ENCODE measurements around the gene TNNC2. TPM values are rescaled to one million over a fixed set of nuclear protein-coding genes. Genes with fewer than 3 reads are reported as not detected.
"Not testable (repeated sequence)": the region's sequence is repeated elsewhere in the genome, so short reads cannot be mapped to it uniquely, and the experiment has no call there.

Gene TNNC2
- total and polyA plus RNA-seq, 2 of the 13 experiments (the other 11 are each of a cell fraction or from before 2014, with no cell fraction given) = 1.8 to 4.7 TPM

DNA sequence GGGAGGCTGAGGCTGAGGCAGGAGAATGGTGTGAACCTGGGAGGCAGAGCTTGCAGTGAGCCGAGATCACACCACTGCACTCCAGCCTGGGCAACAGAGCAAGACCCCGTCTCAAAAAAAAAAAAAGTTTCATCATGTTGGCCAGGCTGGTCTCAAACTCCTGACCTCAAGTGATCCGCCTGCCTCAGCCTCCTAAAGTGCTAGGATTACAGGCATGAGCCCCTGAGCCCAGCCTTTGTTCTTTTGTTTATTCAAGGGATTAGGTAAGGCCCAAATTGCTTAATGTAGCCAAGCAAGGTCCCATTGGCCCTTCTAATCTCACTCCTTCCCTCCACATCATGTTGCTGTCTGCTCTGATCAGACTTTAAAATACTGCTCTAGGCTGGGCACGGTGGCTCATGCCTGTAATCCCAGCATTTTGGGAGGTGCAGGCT lies 2.6 kb upstream of the TNNC2 start (continued):
- TF ChIP-seq ZNF629 (CRISPR knock-in tag; conservative IDR thresholded peaks at IDR 0.05) = peak; percentile 37; the same call in 1 of the 2 replicates
- TF ChIP-seq KMT2A (CRISPR knock-in tag; IDR thresholded peaks at IDR 0.05) = peak; percentile 26; the same call in 1 of the 2 replicates
- TF ChIP-seq, protein P1, sequence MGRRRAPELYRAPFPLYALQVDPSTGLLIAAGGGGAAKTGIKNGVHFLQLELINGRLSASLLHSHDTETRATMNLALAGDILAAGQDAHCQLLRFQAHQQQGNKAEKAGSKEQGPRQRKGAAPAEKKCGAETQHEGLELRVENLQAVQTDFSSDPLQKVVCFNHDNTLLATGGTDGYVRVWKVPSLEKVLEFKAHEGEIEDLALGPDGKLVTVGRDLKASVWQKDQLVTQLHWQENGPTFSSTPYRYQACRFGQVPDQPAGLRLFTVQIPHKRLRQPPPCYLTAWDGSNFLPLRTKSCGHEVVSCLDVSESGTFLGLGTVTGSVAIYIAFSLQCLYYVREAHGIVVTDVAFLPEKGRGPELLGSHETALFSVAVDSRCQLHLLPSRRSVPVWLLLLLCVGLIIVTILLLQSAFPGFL (CRISPR knock-in tag; IDR thresholded peaks at IDR 0.05) = 0 out of 2 replicates have a peak, but pooled peaks have one; percentile 10
- TF ChIP-seq, protein P2, sequence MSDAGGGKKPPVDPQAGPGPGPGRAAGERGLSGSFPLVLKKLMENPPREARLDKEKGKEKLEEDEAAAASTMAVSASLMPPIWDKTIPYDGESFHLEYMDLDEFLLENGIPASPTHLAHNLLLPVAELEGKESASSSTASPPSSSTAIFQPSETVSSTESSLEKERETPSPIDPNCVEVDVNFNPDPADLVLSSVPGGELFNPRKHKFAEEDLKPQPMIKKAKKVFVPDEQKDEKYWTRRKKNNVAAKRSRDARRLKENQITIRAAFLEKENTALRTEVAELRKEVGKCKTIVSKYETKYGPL (CRISPR knock-in tag; IDR thresholded peaks at IDR 0.05) = 0 out of 2 replicates have a peak, but pooled peaks have one; percentile 70
- TF ChIP-seq TBX2 (CRISPR knock-in tag; IDR thresholded peaks at IDR 0.05; ENCODE audit: borderline replicate concordance) = 0 out of 2 replicates have a peak, but pooled peaks have one; percentile 36
- TF ChIP-seq, protein P3, sequence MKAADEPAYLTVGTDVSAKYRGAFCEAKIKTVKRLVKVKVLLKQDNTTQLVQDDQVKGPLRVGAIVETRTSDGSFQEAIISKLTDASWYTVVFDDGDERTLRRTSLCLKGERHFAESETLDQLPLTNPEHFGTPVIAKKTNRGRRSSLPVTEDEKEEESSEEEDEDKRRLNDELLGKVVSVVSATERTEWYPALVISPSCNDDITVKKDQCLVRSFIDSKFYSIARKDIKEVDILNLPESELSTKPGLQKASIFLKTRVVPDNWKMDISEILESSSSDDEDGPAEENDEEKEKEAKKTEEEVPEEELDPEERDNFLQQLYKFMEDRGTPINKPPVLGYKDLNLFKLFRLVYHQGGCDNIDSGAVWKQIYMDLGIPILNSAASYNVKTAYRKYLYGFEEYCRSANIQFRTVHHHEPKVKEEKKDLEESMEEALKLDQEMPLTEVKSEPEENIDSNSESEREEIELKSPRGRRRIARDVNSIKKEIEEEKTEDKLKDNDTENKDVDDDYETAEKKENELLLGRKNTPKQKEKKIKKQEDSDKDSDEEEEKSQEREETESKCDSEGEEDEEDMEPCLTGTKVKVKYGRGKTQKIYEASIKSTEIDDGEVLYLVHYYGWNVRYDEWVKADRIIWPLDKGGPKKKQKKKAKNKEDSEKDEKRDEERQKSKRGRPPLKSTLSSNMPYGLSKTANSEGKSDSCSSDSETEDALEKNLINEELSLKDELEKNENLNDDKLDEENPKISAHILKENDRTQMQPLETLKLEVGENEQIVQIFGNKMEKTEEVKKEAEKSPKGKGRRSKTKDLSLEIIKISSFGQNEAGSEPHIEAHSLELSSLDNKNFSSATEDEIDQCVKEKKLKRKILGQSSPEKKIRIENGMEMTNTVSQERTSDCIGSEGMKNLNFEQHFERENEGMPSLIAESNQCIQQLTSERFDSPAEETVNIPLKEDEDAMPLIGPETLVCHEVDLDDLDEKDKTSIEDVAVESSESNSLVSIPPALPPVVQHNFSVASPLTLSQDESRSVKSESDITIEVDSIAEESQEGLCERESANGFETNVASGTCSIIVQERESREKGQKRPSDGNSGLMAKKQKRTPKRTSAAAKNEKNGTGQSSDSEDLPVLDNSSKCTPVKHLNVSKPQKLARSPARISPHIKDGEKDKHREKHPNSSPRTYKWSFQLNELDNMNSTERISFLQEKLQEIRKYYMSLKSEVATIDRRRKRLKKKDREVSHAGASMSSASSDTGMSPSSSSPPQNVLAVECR (CRISPR knock-in tag; IDR thresholded peaks at IDR 0.05; ENCODE audit: borderline replicate concordance) = 0 out of 2 replicates have a peak, but pooled peaks have one; percentile 50
- TF ChIP-seq ISL2 (CRISPR knock-in tag; IDR thresholded peaks at IDR 0.05) = peak; percentile 81; the same call in 1 of the 2 replicates
- TF ChIP-seq, protein P4, sequence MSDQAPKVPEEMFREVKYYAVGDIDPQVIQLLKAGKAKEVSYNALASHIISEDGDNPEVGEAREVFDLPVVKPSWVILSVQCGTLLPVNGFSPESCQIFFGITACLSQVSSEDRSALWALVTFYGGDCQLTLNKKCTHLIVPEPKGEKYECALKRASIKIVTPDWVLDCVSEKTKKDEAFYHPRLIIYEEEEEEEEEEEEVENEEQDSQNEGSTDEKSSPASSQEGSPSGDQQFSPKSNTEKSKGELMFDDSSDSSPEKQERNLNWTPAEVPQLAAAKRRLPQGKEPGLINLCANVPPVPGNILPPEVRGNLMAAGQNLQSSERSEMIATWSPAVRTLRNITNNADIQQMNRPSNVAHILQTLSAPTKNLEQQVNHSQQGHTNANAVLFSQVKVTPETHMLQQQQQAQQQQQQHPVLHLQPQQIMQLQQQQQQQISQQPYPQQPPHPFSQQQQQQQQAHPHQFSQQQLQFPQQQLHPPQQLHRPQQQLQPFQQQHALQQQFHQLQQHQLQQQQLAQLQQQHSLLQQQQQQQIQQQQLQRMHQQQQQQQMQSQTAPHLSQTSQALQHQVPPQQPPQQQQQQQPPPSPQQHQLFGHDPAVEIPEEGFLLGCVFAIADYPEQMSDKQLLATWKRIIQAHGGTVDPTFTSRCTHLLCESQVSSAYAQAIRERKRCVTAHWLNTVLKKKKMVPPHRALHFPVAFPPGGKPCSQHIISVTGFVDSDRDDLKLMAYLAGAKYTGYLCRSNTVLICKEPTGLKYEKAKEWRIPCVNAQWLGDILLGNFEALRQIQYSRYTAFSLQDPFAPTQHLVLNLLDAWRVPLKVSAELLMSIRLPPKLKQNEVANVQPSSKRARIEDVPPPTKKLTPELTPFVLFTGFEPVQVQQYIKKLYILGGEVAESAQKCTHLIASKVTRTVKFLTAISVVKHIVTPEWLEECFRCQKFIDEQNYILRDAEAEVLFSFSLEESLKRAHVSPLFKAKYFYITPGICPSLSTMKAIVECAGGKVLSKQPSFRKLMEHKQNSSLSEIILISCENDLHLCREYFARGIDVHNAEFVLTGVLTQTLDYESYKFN (CRISPR knock-in tag; conservative IDR thresholded peaks at IDR 0.05) = peak; percentile 50
- TF ChIP-seq SIX1 (CRISPR knock-in tag; IDR thresholded peaks at IDR 0.05; ENCODE audit: borderline replicate concordance) = peak; percentile 45; the same call in 1 of the 2 replicates
- peak; percentile 54; the same call in 1 of the 2 replicates for TF ChIP-seq NCOR1 (IDR thresholded peaks at IDR 0.05; ENCODE audit: borderline replicate concordance, low read length)
- TF ChIP-seq CEBPB (IDR thresholded peaks at IDR 0.05; ENCODE audit: borderline replicate concordance, low read depth, low read length) = peak; percentile 91
- peak; percentile 40; the same call in 1 of the 2 replicates for TF ChIP-seq ZNF143 (CRISPR knock-in tag; IDR thresholded peaks at IDR 0.05)
- peak; percentile 38; the same call in 1 of the 2 replicates for TF ChIP-seq HMG20A (CRISPR knock-in tag; IDR thresholded peaks at IDR 0.05; ENCODE audit: borderline replicate concordance)
- peak; percentile 14; the same call in 1 of the 2 replicates for TF ChIP-seq ZFX (CRISPR knock-in tag; IDR thresholded peaks at IDR 0.05; ENCODE audit: low read depth)
- TF ChIP-seq NCOA2 (CRISPR knock-in tag; IDR thresholded peaks at IDR 0.05) = peak; percentile 78
- peak; percentile 90 for TF ChIP-seq SOX5 (CRISPR knock-in tag; IDR thresholded peaks at IDR 0.05; ENCODE audit: borderline replicate concordance)
- TF ChIP-seq CREM (IDR thresholded peaks at IDR 0.05) = peak; percentile 16; the same call in 1 of the 2 replicates
- TF ChIP-seq CREM (CRISPR knock-in tag; IDR thresholded peaks at IDR 0.05) = not testable (repeated sequence)
- peak; percentile 67 for TF ChIP-seq RXRB (CRISPR knock-in tag; IDR thresholded peaks at IDR 0.05; ENCODE audit: borderline replicate concordance)
- TF ChIP-seq SKI (IDR thresholded peaks at IDR 0.05; ENCODE audit: partially characterized antibody) = peak; percentile 66
